ENCODE measurements around the gene STAMBP.
A peak's percentile ranks its signal among the peaks of the same experiment; 100 is the strongest.

STAMBP gene

DNA sequence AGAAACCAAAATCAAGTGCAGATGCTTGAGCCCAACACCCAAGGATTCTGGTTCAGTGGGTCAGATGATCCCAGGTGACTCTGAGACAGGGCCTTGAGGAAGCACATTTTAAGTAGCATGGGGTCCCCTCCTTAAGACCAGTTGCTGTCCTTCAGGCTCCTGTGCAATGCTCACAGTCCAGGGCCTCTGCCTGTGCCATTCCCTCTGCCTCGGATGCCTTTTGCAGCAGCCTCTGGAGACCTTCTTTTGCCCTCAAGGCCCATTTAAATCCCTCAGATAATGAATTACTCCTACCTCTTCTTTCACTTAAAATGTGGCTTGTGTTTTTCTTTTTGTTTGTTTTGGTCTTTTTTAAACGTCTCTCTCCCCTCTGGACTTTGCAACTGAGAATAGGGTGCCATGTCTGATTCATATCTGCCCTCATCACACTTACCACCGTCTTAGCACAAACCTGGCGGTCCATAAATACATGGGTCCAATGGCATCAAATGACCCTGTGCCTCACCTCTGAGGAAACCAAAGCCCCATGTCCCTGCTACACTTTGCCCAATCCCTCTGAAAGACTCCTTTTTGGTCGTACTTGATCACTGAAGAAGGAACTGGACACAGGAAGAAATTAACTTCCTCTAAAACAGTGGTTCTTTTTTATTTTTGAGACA, 78.2 kb downstream of the STAMBP start:
- DNase-seq (ENCODE audit: low read depth in 2 of 2) = no peak

DNA sequence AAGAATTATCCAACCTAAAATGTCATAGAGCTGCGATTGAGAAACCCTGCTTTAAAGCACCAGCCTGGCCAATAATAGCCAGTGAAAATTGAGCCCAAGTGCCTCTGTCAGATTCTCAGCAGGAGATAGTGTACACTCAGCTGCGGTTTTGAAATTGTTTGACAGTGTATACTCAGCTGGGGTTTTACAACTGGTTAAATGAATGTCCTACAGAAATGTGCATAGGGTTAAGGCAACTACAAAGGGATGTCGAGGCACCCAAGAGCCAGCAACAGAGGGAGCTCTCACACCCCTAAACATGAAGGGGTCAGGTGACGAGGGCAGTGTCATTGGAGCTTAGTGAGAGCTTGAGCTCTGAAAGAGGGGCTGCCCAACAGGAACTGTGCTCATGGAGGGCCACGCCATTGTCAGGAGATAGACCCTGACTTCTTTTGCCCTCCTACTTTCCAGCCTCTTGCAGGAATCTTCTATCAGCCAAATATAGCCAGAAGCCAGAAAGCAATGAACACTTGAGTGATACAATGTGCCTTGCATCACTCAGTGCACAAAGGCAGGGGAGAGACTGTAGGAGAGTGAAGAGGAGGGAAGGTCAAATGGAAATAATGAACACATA, 79.2 kb downstream of the STAMBP start:
- DNase-seq (ENCODE audit: low read depth in 2 of 2) = peak in 1 of 2 donors; percentile 12

DNA sequence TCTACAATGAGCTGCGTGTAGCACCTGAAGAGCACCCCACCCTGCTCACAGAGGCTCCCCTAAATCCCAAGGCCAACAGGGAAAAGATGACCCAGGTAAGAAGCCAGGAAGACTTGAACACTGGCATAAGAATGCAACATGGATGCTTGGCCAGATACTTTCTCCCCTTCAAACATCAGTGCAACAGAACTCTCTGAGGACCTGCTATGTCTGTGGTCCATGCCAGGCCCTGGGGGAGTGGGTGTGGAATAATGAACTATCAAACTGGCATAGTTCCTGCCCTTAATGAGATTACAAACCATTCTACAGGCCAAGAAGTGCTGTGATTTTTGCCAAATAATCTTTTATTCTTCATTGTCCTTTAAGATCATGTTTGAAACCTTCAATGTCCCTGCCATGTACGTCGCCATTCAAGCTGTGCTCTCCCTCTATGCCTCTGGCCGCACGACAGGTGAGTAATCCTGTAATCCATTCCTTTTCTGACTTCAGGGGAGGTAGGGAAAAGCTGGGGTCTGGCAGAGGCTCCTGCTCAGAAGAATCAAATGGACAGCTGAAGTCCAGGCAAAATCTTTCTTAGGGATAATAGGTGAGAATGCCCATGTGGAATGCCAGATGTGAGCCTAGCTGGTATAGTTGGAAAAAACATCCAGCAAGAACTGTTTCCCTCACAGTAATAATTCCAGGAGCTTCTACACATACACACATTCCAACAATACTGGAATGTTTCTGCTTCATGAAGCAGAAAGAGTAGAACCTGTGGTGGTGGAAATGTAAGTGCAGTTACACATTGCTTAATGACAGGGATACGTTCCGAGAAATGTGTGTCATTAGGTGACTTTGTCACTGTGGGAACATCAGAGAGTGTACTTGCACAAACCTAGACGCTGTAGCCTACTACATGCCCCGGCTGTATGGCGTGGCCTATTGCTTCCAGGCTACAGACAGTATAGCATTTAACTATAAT, 80.2 kb downstream of the STAMBP start:
- no peak for DNase-seq (ENCODE audit: low read depth in 2 of 2)

DNA sequence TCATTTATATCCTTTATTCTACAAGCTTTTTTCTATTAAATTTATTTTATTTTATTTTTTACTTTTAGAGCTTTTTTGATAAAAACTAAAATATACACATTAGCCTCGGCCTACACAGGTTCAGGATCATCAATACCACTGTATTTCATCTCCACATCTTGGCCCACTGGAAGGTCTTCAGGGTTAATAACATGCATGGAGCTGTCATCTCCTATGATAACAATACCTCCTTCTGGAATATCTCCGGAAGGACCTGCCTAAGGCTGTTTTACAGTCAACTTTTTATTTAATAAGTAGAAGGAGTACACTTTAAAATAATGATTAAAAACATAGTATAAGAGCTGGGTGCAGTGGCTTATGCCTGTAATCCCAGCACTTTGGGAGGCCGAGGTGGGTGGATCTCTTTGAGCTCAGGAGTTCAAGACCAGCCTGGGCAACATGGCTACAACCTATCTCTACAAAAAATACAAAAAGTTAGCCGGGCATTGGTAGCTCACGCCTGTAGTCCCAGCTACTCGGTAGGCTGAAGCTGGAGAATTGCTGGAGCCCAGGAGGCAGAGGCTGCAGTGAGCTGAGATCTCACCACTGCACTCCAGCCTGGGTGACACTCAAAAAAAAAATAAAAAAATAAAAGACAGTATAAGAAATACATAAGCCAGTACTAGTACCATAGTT, 82.2 kb downstream of the STAMBP start:
- DNase-seq (ENCODE audit: low read depth in 2 of 2) = no peak

DNA sequence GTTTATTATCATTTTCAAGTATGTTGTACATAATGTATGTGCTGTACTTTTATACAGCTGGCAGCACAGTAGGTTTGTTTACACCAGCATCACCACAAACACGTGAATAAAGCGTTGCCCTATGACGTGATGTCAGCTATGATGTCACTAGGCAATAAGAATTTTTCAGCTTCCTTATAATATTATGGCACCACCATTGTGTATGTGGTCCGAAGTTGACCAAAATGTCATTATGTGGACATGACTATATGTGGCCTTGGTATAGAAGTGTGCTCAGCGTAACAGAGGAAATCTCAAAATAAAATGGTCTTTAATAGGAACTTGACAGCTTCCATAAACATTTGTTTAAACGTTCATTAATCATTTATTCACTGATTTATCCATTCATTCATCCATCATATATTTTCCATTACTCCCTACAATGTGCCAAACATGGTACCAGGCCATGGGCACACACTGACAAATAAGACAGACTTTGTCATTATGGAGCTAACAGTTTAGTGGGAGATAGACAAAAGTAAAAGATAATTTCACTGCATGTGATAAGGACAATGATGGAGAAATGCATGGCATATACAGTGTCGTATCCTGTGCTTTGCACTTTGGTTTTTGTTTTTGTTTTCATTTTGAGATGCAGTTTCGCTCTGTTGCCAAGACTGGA, 82.9 kb downstream of the STAMBP start:
- no peak for DNase-seq (ENCODE audit: low read depth in 2 of 2)

DNA sequence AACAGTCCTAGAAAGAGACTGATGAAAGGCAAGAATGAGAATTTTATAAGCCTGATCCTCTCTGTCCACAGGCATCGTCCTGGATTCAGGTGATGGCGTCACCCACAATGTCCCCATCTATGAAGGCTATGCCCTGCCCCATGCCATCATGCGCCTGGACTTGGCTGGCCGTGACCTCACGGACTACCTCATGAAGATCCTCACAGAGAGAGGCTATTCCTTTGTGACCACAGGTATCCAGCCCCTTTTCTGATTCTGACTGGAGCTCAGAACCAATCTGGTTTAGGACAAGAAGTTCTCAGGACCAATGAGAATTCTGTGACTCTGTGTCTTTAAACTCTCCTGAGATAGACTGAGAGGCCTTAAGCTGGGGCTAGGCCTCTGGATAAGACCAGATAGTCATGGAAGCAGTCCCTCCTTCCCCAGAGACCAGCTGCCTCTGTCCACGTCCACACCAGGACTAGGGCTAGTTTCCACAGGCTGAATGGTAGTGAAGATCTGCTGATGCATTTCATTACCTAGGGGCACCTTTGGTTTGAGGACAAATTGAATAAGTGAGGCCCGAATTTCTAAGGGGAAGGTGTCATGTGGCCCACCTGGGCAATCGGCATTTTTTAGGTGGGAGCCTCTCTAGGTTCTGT, 84.8 kb downstream of the STAMBP start:
- no peak for DNase-seq (ENCODE audit: low read depth in 2 of 2)

DNA sequence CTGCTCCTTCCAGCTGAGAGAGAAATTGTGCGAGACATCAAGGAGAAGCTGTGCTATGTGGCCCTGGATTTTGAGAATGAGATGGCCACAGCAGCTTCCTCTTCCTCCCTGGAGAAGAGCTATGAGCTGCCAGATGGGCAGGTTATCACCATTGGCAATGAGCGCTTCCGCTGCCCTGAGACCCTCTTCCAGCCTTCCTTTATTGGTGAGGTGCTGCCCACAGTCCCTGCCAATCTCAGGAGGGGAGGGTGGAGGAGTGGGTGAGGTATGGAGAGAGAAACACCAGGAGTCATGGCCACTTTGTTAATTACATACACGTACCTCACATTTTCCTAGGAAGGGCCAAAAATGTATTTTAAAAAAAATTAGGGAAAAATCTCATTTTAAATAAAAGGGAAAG, 85.9 kb downstream of the STAMBP start:
- no peak for DNase-seq (ENCODE audit: low read depth in 2 of 2)

DNA sequence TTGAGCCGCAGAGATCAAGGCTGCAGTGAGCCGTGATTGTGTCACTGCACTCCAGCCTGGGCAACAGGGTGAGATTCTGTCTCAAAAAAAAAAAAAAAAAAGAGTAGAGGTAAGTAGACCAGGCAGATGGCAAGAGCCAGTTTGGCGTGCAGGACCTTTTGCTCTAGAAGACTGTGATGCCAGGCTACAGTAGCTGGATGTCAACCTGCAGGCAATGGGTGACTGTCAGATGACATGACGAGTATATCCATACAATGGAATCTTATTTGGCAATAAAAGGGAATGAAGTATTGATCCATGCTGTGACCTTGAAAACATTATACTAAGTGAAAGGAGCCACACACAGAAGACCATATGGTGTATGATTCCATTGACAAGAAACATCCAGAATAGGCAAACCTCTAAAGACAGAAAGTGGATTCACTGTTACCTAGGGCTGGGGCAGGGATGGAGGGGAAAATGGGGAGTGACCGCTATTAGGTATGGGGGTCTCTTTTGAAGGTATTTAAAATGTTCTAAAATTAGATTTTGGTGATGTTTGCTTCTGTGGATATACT, 86.8 kb downstream of the STAMBP start:
- DNase-seq (ENCODE audit: low read depth in 2 of 2) = no peak

DNA sequence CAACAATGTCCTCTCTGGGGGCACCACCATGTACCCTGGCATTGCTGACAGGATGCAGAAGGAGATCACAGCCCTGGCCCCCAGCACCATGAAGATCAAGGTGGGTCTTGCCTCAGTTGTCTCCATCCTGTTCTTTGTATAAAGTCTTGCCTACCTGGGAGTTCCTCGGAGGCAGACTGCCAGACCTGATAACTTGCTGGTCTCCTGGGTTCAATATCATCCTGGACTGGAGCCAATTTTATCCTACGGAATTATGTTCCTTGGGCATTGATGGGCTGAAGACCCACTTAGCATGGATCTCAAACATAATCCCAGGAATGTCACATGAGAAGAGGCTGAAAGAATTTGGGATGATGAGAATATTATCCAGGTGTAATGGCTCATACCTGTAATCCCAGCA, 87.9 kb downstream of the STAMBP start:
- DNase-seq (ENCODE audit: low read depth in 2 of 2) = no peak

DNA sequence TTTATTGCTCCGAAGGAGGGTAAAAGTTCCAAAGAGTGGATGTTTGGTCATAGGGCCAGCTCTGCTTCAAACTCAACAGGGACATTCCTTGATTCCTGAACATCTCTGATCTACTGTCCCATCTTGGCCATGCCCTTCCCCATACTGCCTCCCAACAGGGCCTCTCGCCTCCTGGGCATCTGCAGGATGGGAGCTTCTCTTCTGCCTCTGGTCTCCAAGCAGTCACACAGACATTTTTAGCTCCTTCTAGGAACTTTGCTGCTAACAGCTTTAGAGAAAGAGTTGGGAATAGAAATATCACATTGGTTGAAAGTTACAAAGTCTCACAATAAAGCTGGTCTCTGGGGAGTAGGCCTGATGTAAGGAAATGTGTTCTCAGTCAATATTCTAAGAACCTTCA, 88.5 kb downstream of the STAMBP start:
- DNase-seq (ENCODE audit: low read depth in 2 of 2) = no peak

DNA sequence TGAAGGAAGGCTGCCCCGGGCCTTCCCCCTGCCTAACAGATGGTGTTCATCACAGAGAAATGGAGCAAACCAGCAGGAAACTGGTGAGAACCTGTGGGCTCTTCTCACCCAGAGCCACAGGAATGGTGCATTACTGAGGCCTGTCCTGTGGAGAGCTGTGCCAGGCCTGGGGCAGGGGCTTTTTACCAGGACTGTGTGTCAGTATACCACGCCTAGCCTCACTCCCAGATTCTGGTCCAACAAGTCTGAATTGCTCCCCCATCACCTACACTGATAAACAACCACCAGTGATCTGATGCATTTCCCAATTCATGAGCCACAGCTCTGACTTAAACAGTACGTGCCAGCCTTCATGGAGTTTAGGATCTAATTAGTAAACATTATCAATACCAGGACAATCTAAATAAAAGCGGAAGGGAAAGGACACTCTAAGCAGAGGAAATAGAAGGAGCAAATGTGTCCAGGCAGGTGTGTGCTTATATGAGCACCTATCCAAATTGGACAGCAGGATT, 89.0 kb downstream of the STAMBP start:
- no peak for DNase-seq (ENCODE audit: low read depth in 2 of 2)

DNA sequence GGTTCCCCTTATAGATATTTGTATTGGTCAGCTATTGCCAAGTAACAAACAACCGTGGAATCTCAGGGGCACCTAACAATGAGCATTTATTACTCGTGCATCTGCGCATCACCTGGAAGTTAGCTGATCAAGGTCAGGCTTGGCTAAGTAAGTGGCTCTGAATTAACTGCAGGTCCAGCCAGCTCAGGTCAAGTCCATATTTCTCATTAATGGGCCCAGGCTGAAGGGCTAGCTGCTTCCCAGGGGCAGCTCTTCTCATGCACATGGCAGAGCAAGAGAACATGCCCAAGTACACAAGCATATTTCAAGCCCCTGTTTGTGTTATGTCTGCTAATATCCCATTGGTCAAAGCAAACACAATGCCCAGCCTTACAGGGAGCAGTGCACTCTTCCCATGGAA, 90.1 kb downstream of the STAMBP start:
- no peak for DNase-seq (ENCODE audit: low read depth in 2 of 2)

DNA sequence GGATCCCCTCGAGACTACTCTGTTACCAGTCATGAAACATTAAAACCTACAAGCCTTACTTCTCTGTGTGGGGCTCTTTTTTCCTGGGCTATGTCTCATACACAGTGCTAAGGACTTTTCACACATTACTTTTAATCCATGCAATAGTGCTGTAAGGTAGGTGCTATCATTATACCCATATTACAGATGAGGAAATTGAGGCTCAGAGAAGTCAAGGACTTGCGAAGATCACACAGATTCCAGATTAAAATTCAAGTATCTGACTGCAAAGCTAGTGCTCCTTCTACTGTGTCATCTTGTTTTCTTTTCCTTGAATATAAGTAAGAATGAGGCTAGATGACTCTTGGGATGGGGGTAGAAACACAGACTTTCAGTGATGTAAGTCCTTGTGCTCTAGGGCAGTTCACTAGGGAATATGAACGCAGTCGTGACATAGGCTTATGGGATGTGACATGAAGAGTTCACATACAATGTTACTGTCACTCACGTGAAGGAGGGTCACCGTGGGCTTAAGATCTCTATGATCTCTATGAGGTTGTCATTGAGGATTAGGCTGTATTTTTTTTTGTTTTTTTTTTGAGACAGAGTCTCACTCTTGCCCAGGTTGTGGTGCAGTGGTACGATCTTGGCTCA, 91.0 kb downstream of the STAMBP start:
- DNase-seq (ENCODE audit: low read depth in 2 of 2) = no peak

DNA sequence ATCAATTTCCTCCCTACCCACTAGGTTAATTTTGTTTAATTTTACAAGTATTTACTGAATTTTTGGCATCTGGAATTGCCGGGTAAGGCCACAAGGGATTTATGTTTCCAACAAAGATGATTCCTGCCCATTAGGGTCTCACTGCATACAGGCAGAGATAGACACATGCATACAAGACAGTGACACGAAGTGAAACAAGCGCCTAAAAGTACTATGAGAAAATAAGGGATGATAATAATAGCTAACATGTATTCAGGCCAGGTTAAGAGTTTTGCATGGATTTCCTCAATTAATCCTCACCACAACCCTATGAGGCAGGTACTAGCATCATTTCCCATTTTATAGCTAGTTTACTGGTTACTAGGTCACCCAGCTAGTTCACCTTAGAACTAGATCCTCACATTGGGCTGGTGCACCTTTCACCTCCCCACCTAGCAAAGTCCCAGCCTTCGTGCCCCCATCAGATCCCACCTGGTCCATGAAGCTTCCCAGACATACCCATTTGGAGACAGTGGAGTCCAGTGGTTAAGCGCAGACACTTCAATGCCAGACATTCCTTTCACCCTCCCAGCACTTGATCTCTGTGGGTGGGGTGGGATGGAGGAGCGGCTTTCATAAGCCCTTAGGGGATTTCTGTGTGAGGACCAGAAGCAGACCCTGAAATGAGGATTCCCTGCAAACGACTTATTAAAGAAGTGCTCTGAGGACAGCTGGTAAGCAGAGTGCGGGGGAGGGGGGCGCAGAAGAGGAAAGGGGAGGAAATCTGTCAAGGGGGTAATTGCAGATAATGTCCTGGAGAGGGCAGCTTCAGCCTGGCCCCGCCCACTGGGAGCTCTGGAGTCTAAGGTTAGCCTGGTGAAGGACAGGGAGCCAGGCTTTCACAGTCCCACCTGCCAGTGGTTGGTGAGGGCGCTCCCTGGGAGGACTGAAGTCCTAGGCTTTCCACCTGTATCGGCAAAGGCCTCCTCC, 92.1 kb downstream of the STAMBP start:
- DNase-seq (ENCODE audit: low read depth in 2 of 2) = peak in 1 of 2 donors; percentile 20

DNA sequence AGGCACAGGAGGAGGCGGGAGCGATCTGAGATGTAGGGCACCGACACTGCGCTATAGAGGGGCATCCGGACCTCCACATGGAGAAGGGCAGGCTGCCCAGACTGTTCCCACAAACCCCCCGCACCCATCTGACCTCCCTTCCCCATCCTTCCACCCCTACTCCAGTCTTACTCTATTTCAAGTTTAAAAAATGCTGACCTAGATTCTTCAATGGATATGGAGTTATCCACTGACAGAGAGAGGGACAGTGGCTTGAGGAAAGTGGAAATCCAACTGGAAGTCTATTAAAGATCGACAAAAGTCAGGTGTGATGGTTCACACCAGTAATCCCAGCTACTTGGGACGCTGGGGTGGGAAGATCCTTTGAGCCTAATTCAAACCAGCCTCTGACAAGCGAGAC, 92.8 kb downstream of the STAMBP start:
- no peak for DNase-seq (ENCODE audit: low read depth in 2 of 2)

DNA sequence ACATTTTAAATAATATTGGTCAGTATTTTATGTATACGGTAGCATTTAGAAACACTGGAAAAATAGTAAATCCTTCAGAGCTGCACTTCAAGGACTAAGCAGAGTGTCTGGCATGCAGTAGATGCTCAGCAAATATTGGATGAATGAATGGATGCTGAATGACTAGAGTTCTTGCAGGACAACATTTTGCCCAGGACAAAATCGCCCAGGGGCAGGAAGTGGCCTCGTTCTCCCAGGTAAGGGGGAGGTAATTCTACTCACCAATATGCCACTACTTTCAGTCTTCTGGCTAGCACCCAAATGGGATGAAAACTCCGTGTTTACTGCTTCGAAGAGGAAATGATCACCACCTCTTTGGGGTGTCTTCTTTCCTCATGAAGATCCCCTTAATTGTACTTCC, 93.9 kb downstream of the STAMBP start:
- DNase-seq (ENCODE audit: low read depth in 2 of 2) = no peak

Measured in stimulated activated CD4-positive, alpha-beta T cell treated with anti-CD3 and anti-CD28 coated beads, Interleukin-1b, Interleukin-23, amount 100 ng/mL, for 1 hour (primary cell).